Measurements from ENCODE around the gene SERPINB8.
"Not testable (repeated sequence)": the region's sequence is repeated elsewhere in the genome, so short reads cannot be mapped to it uniquely, and the experiment has no call there.

SERPINB8 gene, protein sequence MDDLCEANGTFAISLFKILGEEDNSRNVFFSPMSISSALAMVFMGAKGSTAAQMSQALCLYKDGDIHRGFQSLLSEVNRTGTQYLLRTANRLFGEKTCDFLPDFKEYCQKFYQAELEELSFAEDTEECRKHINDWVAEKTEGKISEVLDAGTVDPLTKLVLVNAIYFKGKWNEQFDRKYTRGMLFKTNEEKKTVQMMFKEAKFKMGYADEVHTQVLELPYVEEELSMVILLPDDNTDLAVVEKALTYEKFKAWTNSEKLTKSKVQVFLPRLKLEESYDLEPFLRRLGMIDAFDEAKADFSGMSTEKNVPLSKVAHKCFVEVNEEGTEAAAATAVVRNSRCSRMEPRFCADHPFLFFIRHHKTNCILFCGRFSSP

DNA sequence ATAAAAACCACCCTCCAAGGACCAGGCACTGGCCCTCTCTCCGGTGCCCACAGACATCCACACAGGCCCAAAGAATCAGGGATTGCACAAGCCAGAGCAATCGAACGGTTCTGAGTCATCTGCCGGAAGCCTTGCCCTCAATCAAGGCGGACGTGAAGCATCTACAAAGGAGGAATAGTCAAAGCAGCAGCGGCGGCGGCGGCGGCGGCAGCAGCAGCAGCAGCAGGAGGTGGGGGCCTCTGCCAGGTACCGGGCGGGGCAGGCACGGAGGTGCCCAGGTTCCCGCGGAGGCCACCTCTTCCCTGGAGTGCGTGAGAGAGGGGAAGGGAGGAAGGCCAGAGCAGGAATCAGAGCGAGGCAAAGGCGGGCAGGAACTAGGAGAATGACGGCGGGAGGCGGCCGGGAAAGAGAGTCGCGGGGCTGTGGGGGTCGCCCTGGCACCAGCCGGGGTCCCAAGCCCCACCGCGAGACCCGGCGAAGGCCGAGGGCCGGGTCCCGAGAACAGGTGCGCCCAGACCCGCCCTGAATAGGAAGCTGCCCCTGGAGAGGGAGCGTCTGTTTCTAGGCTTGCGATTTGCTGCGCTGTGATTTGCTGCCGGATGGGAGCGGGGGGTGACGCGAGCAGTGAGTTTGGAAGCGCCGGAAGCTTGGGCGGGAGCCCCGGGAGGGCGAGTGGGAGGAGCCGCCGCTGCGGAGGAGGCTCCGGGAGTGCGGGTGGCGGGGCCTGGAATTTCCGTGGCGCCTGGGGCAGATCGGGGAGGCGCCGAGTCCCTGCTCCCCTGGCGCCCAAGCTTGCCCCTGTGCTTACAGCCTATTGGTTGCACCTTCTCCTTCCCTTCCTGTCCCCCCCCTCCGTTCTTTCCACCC, at the start of gene SERPINB8:
Gene SERPINB8 (plus strand): TSS at position 140 of the 867 bp plus-strand sequence. CDS start 8,228 bp downstream, outside the sequence.
- DNase-seq (ENCODE audit: low spot score) = peak; percentile 94

DNA sequence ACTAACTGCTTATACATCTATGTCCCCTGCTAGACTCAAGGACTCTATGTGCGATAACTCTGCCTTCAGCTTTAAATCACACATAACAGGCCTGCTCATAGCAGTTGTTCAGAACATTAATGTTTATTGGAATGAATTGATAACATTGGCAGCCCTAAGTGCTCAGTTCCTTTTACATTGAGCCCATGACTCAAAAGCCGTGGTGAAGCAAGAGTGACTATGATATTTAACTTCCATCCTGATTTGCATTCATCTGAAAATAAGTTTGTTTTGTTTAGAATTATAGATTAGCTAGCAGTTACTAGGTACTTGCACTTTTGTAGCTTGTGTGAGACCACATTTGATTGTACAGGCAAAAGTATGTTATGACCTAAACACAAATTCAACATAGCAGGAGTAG, 47.8 kb upstream of the SERPINB8 start:
- DNase-seq (ENCODE audit: low spot score) = no peak

DNA sequence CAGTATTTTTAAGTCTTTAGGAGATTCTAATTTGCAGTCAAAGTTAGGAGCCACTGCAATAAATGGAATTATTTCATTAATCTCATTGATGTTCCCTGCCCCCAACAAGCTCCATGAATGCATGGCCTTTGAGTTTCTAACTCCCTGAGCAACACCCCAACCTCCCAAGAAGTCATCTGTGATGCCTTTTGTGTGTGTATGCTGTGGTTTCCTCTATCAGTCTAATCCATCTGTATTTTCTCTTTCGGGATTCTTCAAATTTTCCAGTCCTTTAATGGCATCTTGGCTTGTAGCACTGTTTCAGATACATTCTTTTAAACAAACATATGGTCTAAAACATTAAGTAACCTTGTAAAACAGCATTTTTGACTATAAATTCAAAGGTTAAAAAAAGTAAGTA, 45.3 kb upstream of the SERPINB8 start:
- peak; percentile 27 for DNase-seq (ENCODE audit: low spot score)

DNA sequence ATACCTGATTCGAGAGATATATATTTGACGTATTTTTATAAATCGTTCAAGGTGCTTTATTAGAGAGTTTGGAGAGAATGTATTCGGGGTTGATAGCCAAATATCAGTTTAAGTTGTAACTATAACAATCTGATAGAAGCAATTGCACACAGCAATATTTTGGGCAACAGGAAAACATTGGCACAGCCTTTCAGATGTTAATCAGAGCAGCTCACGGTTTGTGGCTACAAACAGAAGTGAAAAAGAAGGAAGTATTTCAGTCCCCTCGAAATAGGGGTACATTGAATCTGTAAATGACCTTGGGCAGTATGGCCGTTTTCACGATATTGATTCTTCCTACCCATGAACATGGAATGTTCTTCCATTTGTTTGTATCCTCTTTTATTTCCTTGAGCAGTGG, 41.5 kb upstream of the SERPINB8 start:
- no peak for DNase-seq (ENCODE audit: low spot score)

DNA sequence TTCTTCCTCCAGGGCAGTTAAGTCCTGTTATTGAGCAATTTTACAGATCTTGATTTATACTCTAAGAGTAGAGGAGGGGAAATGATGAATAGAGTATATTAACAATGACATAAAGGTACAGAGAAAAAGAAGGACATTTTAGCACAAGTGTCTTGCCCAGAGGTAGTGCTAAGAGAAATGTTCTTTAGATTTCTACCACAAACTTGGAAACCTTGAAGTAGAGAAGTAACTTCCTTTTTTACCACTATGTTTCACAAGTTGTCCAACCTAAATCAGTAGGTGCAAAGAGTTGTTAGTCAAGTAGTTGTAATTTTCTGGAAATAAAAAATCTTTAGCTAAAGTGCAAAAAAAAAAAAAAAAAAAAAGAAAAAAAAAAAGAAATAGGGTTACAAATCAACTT, 40.5 kb upstream of the SERPINB8 start:
- not testable (repeated sequence) for DNase-seq (ENCODE audit: low spot score)

DNA sequence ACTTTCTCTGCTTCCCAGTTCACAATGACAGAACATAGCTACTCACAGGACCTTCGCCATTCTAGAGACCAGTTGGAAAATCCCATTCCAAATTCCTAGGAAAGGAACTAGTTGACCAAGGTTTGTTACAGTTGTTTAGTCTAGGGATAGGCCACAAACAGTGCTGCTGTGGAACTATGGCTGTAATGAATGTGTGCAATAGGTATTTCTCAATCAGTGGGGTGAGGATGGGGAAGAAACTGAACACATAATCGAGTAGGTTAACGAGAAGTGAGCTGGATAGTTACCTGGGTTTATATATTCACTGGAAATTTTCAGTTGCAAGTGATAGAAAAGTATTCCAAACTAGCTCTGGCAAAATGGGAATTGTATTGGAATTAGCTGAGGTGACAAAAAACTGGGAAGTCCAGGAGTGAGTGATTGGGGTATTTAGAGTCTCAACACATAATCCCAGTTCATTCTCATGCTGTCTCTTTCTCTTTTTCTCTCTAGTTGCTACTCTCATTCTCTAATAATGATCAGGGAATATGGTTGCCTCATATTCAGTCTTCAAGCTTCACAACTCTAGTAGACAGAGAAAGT, 39.0 kb upstream of the SERPINB8 start:
- DNase-seq (ENCODE audit: low spot score) = no peak

DNA sequence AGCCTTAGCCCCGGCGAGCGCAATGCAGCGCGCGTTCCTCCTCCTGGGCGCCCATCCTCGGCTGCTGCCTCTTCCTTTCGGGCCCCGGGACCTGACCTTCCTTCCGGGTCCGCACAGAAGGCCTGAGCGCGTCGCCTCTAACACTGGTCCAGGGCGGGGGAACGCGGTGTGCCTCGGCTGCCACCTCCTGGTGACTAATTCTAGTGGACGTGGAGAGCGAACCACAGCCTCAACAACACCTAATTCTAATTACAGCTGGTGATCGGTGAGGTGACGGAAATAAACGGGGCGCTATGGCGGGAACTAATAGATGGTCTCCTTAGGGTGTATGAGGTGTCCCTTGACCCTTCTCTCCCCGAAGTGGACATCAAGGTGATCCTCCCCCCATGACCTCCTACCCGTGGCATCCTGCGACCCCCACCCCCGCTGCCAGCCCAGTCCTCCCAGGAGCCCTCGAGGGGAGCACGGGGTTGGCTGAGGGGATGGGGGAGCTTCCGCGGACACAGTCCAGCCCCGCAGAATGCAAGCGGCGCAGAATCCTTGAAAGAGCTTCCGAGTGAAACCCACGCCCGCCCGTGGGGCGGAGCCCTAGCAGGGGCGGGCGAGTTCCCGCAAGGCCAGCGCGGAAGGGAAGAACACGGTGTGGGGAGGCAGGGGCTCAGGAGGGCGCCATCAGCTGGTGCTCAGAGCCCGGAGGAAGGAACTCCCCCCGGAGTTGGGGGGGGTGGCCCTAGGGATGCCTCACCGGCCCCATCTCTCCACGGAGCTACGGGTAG, 33.5 kb upstream of the SERPINB8 start:
- peak; percentile 87 for DNase-seq (ENCODE audit: low spot score)

DNA sequence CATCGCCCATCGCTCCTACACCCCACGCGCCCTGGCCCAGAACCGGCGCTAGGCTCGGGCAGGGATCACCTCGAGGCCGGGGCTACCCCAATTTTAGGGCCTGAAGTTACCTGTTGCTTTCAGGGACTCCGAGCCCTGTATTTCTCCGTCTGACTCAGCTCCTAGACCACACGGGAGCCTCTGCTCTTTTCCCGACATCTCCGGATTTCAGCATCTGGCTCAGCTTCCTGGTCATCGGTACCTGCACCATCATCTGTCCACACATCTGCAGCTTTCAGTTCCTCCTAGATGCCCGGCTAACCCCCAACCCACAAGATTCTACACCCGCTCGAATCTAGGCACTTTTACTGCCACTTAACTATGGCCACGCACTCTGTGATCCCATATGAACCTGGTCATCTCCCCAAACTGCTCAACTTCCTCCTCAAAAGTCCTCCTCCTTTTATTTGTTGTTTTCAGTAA, 32.9 kb upstream of the SERPINB8 start:
- DNase-seq (ENCODE audit: low spot score) = no peak

DNA sequence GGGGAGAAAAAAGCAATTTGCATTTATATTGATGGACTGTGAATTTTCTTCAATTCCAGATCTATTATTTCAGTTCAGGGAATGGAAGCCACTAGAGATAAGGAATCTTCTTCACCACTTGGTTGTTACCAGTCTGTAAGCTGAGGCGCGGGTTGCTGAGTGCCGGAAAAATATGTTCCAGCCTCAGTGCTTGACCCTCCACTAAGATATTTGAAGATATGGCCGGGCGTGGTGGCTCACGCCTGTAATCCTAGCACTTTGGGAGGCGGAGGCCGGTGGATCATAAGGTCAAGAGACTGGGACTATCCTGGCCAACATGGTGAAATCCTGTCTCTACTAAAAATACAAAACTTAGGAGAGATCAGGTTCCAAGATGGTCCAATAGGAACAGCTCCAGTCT, 29.9 kb upstream of the SERPINB8 start:
- DNase-seq (ENCODE audit: low spot score) = no peak

DNA sequence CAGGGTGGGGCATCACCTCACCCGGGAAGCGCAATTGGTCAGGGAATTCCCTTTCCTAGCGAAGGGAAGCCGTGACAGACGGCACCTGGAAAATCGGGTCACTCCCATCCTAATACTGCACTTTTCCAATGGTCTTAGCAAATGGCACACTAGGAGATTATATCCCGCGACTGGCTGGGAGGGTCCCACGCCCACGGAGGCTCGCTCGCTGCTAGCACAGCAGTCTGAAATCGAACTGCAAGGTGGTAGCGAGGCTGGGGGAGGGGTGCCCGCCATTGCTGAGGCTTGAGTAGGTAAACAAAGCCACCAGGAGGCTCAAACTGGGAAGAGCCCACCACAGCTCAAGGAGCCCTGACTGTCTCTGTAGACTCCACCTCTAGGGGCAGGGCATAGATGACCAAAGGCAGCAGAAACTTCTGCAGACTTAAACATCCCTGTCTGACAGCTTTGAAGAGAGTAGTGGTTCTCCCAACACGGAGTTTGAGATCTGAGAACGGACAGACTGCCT, 29.3 kb upstream of the SERPINB8 start:
- not testable (repeated sequence) for DNase-seq (ENCODE audit: low spot score)

DNA sequence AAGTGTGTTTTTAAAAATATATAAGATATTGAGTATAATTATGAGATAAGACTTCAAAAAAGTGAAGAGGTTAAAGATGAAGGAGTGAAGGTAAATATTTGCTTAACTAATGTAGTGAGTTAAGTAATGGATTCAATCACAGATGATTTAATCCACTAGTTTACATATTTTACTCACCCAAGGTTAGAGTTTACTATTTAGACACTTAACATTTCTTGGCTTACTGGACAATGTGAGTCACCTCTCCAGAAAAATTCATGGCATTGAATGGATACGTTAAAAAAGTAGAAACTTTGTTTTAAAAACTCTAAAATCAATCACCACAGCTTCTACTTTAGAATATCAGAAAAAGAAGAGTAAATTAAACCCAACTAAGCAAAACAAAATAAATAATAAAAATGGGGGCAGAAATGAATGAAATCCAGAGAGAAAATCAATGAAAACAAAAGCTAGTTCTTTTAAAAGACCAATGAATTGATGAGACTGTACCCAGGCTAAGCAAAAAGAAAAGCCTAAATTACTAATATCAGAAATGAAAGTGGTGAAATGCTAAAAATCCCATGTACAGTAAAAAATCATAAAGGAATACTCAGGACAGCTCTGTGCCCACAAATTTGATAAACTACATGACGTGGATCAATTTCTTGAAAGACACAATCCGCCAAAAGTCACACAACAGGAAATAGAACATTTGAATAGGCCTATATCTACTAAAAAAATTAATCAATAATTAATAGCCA, 22.7 kb upstream of the SERPINB8 start:
- DNase-seq (ENCODE audit: low spot score) = no peak

DNA sequence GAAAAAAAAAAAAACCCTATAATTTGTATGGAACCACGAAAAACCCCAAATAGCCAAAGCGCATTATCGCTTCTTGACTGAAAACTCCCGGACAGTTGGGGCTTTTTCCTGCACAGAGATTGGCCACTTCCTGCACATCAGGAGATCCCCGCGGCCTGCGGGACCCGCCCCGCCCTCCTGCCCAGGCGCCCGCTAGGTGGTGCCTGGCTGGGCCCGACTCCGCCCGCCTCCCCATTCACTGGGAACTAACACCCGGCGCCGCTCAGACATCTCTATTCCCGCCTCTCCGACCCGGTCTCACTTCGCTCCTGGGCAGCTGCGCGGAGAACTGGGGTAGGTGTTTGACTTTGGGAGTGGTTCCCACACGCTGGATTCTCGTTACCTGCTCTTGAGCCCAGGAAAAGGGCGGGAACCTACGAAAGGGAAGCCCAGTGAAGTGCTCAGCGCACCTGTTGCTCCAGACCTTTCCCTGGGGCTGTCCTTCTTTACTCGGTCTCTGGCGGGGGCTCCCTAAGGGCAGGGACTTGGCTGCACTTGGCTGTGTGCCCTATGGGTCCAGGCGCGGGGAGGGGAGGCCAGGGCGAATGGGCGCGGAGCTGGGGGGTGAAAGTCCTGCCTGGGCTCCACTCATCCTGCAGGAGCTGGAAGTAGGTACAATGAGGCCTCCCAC, 20.7 kb upstream of the SERPINB8 start, which contains the start of gene HMSD:
Gene HMSD (plus strand): TSS at position 234 of the 670 bp plus-strand sequence. CDS start 4,155 bp downstream, outside the sequence.
- DNase-seq (ENCODE audit: low spot score) = peak; percentile 74

DNA sequence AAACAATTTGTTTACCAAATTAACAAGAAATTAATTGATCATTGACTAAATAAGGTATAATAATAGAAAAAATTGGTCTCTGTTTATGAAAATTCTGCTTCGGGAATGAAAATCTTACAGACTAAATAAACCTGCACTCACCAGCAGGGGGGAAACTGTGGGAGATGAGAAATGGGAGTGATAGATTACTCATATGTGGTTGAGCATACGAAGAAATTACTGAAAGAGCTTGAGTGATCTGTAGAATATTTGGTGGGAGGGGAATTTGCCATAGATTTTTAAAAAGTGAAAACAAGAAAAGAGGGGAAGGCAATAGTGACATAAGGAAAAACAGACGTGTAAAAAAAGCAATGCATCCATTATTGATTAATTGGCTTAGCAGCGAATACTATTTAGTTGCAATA, 18.6 kb upstream of the SERPINB8 start:
- peak; percentile 28 for DNase-seq (ENCODE audit: low spot score)

DNA sequence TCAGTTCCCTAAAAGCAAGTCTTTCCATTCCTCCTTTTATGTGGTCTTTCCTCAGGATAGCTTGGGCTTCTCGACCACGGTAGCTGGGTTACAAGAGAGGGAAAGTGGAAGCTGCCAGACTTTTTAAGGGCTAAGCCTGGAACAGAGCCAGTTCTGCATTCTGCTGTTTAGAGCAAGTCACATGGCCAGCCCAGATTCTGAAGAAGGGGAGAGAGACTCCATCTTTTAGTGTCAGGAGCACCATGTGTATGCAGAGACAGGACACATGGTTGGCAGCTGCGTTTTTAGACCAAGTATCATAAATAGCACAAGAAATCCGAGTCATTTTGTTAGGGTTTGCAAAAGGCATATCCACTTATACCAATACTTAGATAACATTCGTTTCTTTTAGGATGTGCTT, 16.1 kb upstream of the SERPINB8 start:
- DNase-seq (ENCODE audit: low spot score) = no peak

DNA sequence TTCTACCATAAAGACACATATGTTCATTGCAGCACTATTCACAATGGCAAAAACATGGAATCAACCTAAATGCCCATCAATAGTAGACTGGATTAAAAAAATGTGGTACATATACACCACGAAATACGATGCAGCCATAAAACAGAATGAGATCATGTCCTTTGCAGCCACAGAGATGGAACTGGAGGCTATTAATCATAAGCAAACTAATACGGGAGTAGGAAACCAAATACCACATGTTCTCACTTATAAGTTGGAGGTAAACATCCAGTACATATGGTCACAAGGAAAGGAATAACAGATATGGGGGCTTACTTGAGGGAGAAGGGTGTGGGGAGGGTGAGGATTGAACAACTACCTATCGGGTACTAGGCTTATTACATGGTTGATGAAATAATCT, 13.1 kb upstream of the SERPINB8 start:
- DNase-seq (ENCODE audit: low spot score) = no peak

DNA sequence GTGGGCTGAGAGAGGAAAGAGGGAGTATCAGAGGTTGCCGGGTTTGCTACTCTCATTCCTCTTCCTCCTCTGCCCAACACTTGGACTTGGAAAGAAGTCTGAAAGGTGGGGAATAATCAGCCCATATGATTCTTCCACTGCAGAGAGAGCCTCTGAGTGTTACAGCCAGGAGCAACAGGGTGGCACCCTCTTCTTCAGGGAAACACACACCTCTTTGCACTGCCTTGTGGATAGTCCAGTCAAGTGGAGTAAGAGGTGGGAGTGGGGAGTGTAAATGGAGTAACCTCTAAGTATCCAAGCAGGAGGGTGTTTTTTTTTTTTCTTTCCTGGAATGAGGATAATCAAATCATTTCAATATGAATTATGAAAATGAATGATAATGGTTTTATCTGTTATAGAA, 9.0 kb upstream of the SERPINB8 start:
- DNase-seq (ENCODE audit: low spot score) = no peak

DNA sequence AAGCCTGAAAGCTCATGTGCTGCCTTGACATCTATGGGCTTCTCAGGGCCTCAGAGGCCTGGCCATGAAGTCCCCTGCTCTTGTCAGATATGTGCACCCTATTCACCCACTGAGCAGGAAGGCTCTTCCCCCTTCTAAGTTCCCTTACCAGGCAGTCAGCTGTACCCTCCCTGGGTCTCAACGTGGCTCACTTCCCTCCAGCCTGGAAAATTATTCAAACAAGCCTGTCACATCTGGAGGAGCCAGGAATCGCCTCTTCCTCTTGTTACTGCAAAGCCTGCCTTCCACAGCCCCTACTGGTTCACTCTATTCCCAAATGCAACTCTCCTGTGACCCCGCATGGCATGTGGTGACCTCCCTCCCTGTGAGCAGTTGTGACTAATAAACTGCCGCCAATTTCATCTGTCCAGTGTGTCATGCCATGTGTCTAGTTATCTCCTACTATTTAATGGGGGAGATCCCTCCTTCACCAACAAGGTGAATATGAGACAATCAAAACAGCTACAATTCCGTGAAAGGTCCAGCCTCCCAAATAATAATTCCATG, 8.4 kb upstream of the SERPINB8 start:
- DNase-seq (ENCODE audit: low spot score) = no peak

DNA sequence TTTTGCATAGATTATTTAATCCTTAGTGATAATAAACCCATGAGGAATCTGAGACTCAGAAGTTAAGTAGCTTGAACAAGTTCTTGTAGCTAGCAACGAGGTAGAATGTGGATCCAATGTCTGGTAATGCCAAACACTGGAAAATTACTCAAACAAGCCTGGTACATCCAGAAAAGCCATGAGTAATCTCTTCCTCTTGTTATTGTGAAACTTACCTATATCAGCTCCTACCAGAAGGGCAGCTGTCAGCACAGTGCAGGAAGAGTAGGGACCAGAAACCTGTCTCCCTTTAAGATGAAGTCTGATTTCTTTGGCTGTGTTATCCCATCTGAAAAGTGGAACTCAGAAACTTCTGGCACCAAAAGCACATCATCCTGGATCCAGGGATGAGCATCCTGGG, 7.7 kb upstream of the SERPINB8 start:
- no peak for DNase-seq (ENCODE audit: low spot score)

DNA sequence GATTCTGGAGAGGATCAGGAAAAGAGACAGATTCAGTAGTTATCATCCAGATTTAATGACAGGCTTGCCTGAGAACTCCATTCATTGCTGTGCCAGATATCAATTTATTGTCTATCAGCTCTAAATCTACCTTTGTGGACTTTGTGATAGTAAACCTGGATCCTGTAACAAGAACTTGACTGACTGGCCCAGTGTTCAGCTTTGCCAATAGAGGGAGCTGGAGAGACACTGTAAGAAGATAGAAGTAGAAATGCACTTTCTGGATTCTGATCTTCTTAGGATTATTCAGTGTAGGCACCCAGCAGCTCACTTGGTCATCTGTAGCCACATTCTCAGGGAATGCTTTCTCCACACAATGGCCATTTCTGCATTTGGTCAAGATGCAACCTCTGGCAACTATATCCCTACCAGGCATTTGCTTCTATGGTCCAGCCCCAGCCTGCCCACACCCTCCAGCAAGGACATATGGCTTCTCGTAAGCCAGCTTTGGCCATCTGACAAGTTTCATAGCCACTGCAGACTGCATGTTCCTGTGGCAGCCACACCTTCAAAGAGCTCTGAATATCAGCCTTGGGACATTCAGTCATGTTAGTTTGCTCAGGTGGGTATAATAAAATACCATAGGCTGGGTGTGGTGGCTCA, 6.1 kb upstream of the SERPINB8 start:
- DNase-seq (ENCODE audit: low spot score) = peak; percentile 52

Data from AG08395 (cell line).